KMS-11 (cell line): ENCODE results near the gene CCDC86.

Source experiments
- H2AFZ ChIP-seq: fragments of 200-600 bp; sonication (generic); 2 replicates; pipeline ENCODE4 v1.6.1; 2016; ENCODE audit warnings: antibody characterized with exemption, mixed run types, low read depth
- H3K27ac ChIP-seq: fragments of 200-600 bp; sonication (generic); 2 replicates; pipeline ENCODE4 v1.6.1; 2016; ENCODE audit warnings: mild to moderate bottlenecking, mixed run types
- H3K27me3 ChIP-seq: fragments of 200-600 bp; sonication (generic); 2 replicates; pipeline ENCODE4 v1.6.1; 2017; ENCODE audit warnings: mild to moderate bottlenecking, low read depth, mixed run types, moderate library complexity; ENCODE audit not compliant: insufficient read depth
- H3K36me3 ChIP-seq: fragments of 200-600 bp; sonication (generic); 2 replicates; pipeline ENCODE4 v1.6.1; 2017; ENCODE audit warnings: mild to moderate bottlenecking, mixed run types; ENCODE audit not compliant: insufficient read depth
- H3K4me1 ChIP-seq: fragments of 200-600 bp; sonication (generic); 2 replicates; pipeline ENCODE4 v1.6.1; 2016; ENCODE audit warnings: mild to moderate bottlenecking, low read depth, mixed run types; ENCODE audit not compliant: poor library complexity, severe bottlenecking
- H3K4me2 ChIP-seq: fragments of 200-600 bp; sonication (generic); 2 replicates; pipeline ENCODE4 v1.7.0; 2016; ENCODE audit warnings: mild to moderate bottlenecking, mixed run types
- H3K4me3 ChIP-seq: fragments of 200-600 bp; sonication (generic); IDR thresholded peaks from 2 replicates; pipeline ENCODE4 v1.6.1; 2017; ENCODE audit warnings: low read depth, low read length, mixed read lengths; ENCODE audit not compliant: insufficient read depth
- H3K79me2 ChIP-seq: fragments of 200-600 bp; sonication (generic); 2 replicates; pipeline ENCODE4 v1.6.1; 2016; ENCODE audit warnings: low read depth, mixed run types; ENCODE audit not compliant: insufficient read depth
- H3K9ac ChIP-seq: fragments of 200-600 bp; sonication (generic); 2 replicates; pipeline ENCODE4 v1.6.1; 2016; ENCODE audit warnings: mild to moderate bottlenecking, mixed run types
- H4K20me1 ChIP-seq: fragments of 200-600 bp; sonication (generic); 2 replicates; pipeline ENCODE4 v1.6.1; 2016; ENCODE audit warnings: mild to moderate bottlenecking, mixed run types; ENCODE audit not compliant: insufficient read depth
- CTCF ChIP-seq: fragments of 200-600 bp; sonication (generic); conservative IDR thresholded peaks from 2 replicates; pipeline ENCODE4 v1.6.1; 2017; ENCODE audit warnings: low read depth, mild to moderate bottlenecking, antibody characterized with exemption, low read length, moderate library complexity, mixed read lengths

The CCDC86 gene

GRCh38 chr11:60854847-60855725 is 13.2 kb downstream of the CCDC86 start:
- H3K27ac ChIP-seq: no peak overlapping the region
- no peak overlapping the region for H2AFZ ChIP-seq
- no peak overlapping the region for H3K9ac ChIP-seq
- no peak overlapping the region for H3K4me2 ChIP-seq
- no peaks in the 10 kb centered on the region for H3K79me2 ChIP-seq
- no peaks in the 10 kb centered on the region for H3K27me3 ChIP-seq
- H4K20me1 ChIP-seq: no peaks in the 10 kb centered on the region
- H3K4me1 ChIP-seq: no peaks in the 10 kb centered on the region
- H3K4me3 ChIP-seq: no peak overlapping the region
- H3K36me3 ChIP-seq: peaks cover 6% of the 10 kb centered on the region; the same call in 1 of the 2 replicates
- TF ChIP-seq CTCF: no peak

GRCh38 chr11:60855726-60856633 is 14.1 kb downstream of the CCDC86 start, which contains the start of gene PTGDR2:
TSS of gene PTGDR2 (minus strand) at chr11:60855950. CDS start at chr11:60853722, 2,228 bp downstream.
- no peak within 1 kb of the TSS for H3K27ac ChIP-seq
- H3K9ac ChIP-seq: no peak within 1 kb of the TSS
- TF ChIP-seq CTCF: no peak
- peaks cover 3% of the 10 kb centered on the region; the same call in 1 of the 2 replicates for H3K36me3 ChIP-seq
- H3K4me2 ChIP-seq: no peak within 1 kb of the TSS
- H3K79me2 ChIP-seq: no peaks in the 10 kb centered on the region
- no peaks in the 10 kb centered on the region for H3K27me3 ChIP-seq
- H3K4me1 ChIP-seq: no peaks in the 10 kb centered on the region
- H4K20me1 ChIP-seq: no peaks in the 10 kb centered on the region
- H2AFZ ChIP-seq: no peak within 1 kb of the TSS
- no peak within 1 kb of the TSS for H3K4me3 ChIP-seq

GRCh38 chr11:60857378-60858232 is 15.7 kb downstream of the CCDC86 start:
- Histone ChIP-seq H3K27me3 (no peaks in the 10 kb centered on the region), H2AFZ (no peak overlapping the region), H3K27ac (no peak overlapping the region), H3K9ac (no peak overlapping the region), H4K20me1 (no peaks in the 10 kb centered on the region), H3K4me3 (no peak overlapping the region), H3K4me1 (no peaks in the 10 kb centered on the region), H3K79me2 (no peaks in the 10 kb centered on the region), H3K36me3 (no peaks in the 10 kb centered on the region), H3K4me2 (no peak overlapping the region)
- no peak for TF ChIP-seq CTCF

GRCh38 chr11:60858236-60858635 is 16.3 kb downstream of the CCDC86 start:
- Histone ChIP-seq H3K27me3 (no peaks in the 10 kb centered on the region), H3K36me3 (no peaks in the 10 kb centered on the region), H3K4me2 (no peak overlapping the region), H4K20me1 (no peaks in the 10 kb centered on the region), H3K4me3 (no peak overlapping the region), H3K79me2 (no peaks in the 10 kb centered on the region), H3K9ac (no peak overlapping the region), H3K4me1 (no peaks in the 10 kb centered on the region), H3K27ac (no peak overlapping the region), H2AFZ (no peak overlapping the region)
- TF ChIP-seq CTCF: no peak
